ENCODE results near the gene ENHO.

- no peak for TF ChIP-seq EZH2phosphoT487 (IDR thresholded peaks at IDR 0.05)
- no peak for TF ChIP-seq CTCF (IDR thresholded peaks at IDR 0.05)
Observed at GRCh38 chr9:34558919-34559623, 36.3 kb upstream of the ENHO start.
